Activated T-cell treated with anti-CD3 and anti-CD28 coated beads, Interleukin-2, amount 50 U/mL, for 48 hours (primary cell): ENCODE data around the gene ZACN.

Source experiments
- DNase-seq, 2 experiments: peaks; one replicate each; pipeline ENCODE4 v3.0.0-alpha.2; 2020

The ZACN gene

GRCh38 chr17:76082326-76083251 lies 3.6 kb downstream of the ZACN start:
- DNase-seq, result no peak

- no peak for DNase-seq
These were observed 4.7 kb downstream of the ZACN start for GRCh38 chr17:76083536-76084182.

GRCh38 chr17:76085066-76085730 lies 6.2 kb downstream of the ZACN start:
- no peak for DNase-seq

GRCh38 chr17:76085731-76086366 lies 6.9 kb downstream of the ZACN start:
- DNase-seq, result no peak

- DNase-seq, result no peak
These were observed 7.4 kb downstream of the ZACN start for GRCh38 chr17:76086384-76086783.

- no peak for DNase-seq
These were observed 8.5 kb downstream of the ZACN start for GRCh38 chr17:76087531-76087930.

- DNase-seq, result no peak
These were observed 9.3 kb downstream of the ZACN start for GRCh38 chr17:76088041-76088867.

- DNase-seq, result no peak
These were observed 10.0 kb downstream of the ZACN start for GRCh38 chr17:76088868-76089576.

- no peak for DNase-seq
These were observed 10.9 kb downstream of the ZACN start for GRCh38 chr17:76089680-76090516.

- no peak for DNase-seq
These were observed 11.6 kb downstream of the ZACN start for GRCh38 chr17:76090517-76091129.

GRCh38 chr17:76091526-76092286 lies 12.7 kb downstream of the ZACN start:
- DNase-seq, result no peak

GRCh38 chr17:76092526-76093413 lies 13.8 kb downstream of the ZACN start:
- no peak for DNase-seq

- DNase-seq, result no peak
These were observed 15.1 kb downstream of the ZACN start for GRCh38 chr17:76094046-76094445.

GRCh38 chr17:76095943-76096342 lies 17.0 kb downstream of the ZACN start:
- DNase-seq, result no peak

GRCh38 chr17:76097716-76098295 lies 18.8 kb downstream of the ZACN start:
- no peak for DNase-seq

GRCh38 chr17:76102944-76103273 lies 23.9 kb downstream of the ZACN start:
- DNase-seq, result no peak

- peak; percentile 97 to 99 for DNase-seq
These were observed 24.5 kb downstream of the ZACN start, which contains the start of gene EXOC7 for GRCh38 chr17:76103274-76104139. Gene EXOC7 (minus strand): TSS chr17:76103787. CDS start chr17:76103692, 95 bp downstream.
